ENCODE data around the gene C1orf56. TPM values are rescaled to one million over a fixed set of nuclear protein-coding genes. Genes with fewer than 3 reads are reported as not detected.
"Not testable (repeated sequence)": the region's sequence is repeated elsewhere in the genome, so short reads cannot be mapped to it uniquely, and the experiment has no call there.

Gene C1orf56
- total and polyA plus RNA-seq, 10 of the 15 experiments (the other 5 are each of a cell fraction or from before 2014, with no cell fraction given) = 0.22 to 15.5 (median 1.5) TPM

GRCh38 chr1:151085953-151086559, 38.5 kb downstream of the C1orf56 start:
- no peaks in the 10 kb centered on the region for H3K4me1 ChIP-seq (ENCODE audit: control insufficient read depth, insufficient read depth, low read length)
- H4K20me1 ChIP-seq (ENCODE audit: control insufficient read depth, insufficient read depth) = no peaks in the 10 kb centered on the region
- no TSS peak for BruUV-seq (replicated peaks)
- H2AFZ ChIP-seq (ENCODE audit: control insufficient read depth, low read depth, low read length) = no peak overlapping the region
- H3K36me3 ChIP-seq (ENCODE audit: control insufficient read depth in 2 of 2, insufficient read depth in 2 of 2, low read length in 1 of 2) = no peaks in the 10 kb centered on the region
- DNase-seq (ENCODE audit: low read depth, low spot score) (no peak), ATAC-seq (no peak), FAIRE-seq (no peak)
- H3K4me3 ChIP-seq = no peak overlapping the region
- no peak for TF ChIP-seq CHD1 (IDR thresholded peaks at IDR 0.05; ENCODE audit: low read depth, low read length)
- TF ChIP-seq BACH1 (IDR thresholded peaks at IDR 0.05; ENCODE audit: borderline replicate concordance) = no peak
- TF ChIP-seq ETV6 (conservative IDR thresholded peaks at IDR 0.05 in 1 of 2, IDR thresholded peaks at IDR 0.05 in 1 of 2; ENCODE audit: borderline replicate concordance in 1 of 2, low read depth in 1 of 2) = no peak
- no peak for TF ChIP-seq NR2F1 (conservative IDR thresholded peaks at IDR 0.05)
- no peak for TF ChIP-seq MYB (IDR thresholded peaks at IDR 0.05; ENCODE audit: borderline replicate concordance, low read depth, low read length)
- TF ChIP-seq GABPA (IDR thresholded peaks at IDR 0.05; ENCODE audit: low read depth) = no peak
- no peak for TF ChIP-seq SIN3A (IDR thresholded peaks at IDR 0.05; ENCODE audit: low read depth, low read length)
- TF ChIP-seq EZH2 (IDR thresholded peaks at IDR 0.05; ENCODE audit: borderline replicate concordance, control insufficient read depth, low read depth, low read length) = no peak
- no peak for TF ChIP-seq PKNOX1 (IDR thresholded peaks at IDR 0.05)
- no peak for TF ChIP-seq SP1 (IDR thresholded peaks at IDR 0.05; ENCODE audit: low read depth, low read length)
- TF ChIP-seq EED (IDR thresholded peaks at IDR 0.05; ENCODE audit: low read depth) = no peak
- TF ChIP-seq ZNF217 (IDR thresholded peaks at IDR 0.05) = no peak
- TF ChIP-seq TCF7 (IDR thresholded peaks at IDR 0.05; ENCODE audit: borderline replicate concordance) = no peak
- H3K27me3 ChIP-seq (replicated peaks in 1 of 2; ENCODE audit: control insufficient read depth in 2 of 2, insufficient read depth in 2 of 2, low read length in 1 of 2) = no peaks in the 10 kb centered on the region
- POLR2A ChIA-PET = interaction anchor here (0.6 kb wide), 1 partner anchor 336 kb away, joined by 3 read pairs; no protein-coding TSS in a partner anchor
- no peaks in the 10 kb centered on the region for H3K79me2 ChIP-seq (ENCODE audit: control insufficient read depth, insufficient read depth, low read length)
- no peak overlapping the region for H3K4me2 ChIP-seq (ENCODE audit: control insufficient read depth, insufficient read depth)
- H3K27ac ChIP-seq (ENCODE audit: control insufficient read depth, insufficient read depth) = no peak overlapping the region
- SMC1A ChIA-PET (ENCODE audit: uncharacterized antibody, unreplicated experiment) = interaction anchor here (0.7 to 1.5 kb wide), 3 partner anchors 14 to 62 kb away, joined by 3 to 5 read pairs (median 3); no protein-coding TSS in a partner anchor
- no peaks in the 10 kb centered on the region for H3K9me3 ChIP-seq (replicated peaks; ENCODE audit: control insufficient read depth, insufficient read depth, low read length)
- CTCF ChIA-PET = interaction anchor here (0.7 to 3.4 kb wide), 5 partner anchors 11 to 70 kb away, joined by 3 to 18 read pairs (median 3); partner anchors contain the start of gene TNFAIP8L2
- intact Hi-C loops (cut with micrococcal nuclease; ENCODE audit: unreplicated experiment) (no loop called here), in situ Hi-C loops (cut with MboI) (no loop called here)
- RAD21 ChIA-PET (ENCODE audit: unreplicated experiment) = interaction anchor here (1.3 kb wide), 1 partner anchor 14 kb away, joined by 7 read pairs; no protein-coding TSS in a partner anchor
- H3K9ac ChIP-seq (ENCODE audit: control insufficient read depth, insufficient read depth, low read length) = no peak overlapping the region
- WGBS (ENCODE audit: insufficient coverage, insufficient replicate concordance, low lambda C conversion rate, missing lambda C conversion rate) = 81% methylated on average over 4 of the region's 4 CpGs

GRCh38 chr1:151097426-151097825, 49.9 kb downstream of the C1orf56 start:
- H2AFZ ChIP-seq (ENCODE audit: control insufficient read depth, low read depth, low read length); BruUV-seq (replicated peaks); FAIRE-seq; H3K4me1 ChIP-seq (ENCODE audit: control insufficient read depth, insufficient read depth, low read length); intact Hi-C loops (cut with micrococcal nuclease; ENCODE audit: unreplicated experiment); H3K9me3 ChIP-seq (replicated peaks; ENCODE audit: control insufficient read depth, insufficient read depth, low read length); H3K27ac ChIP-seq (ENCODE audit: control insufficient read depth, insufficient read depth); DNase-seq (ENCODE audit: low read depth, low spot score); ATAC-seq; H3K36me3 ChIP-seq (ENCODE audit: control insufficient read depth in 2 of 2, insufficient read depth in 2 of 2, low read length in 1 of 2); H3K4me2 ChIP-seq (ENCODE audit: control insufficient read depth, insufficient read depth); H3K4me3 ChIP-seq; POLR2A ChIA-PET; H3K9ac ChIP-seq (ENCODE audit: control insufficient read depth, insufficient read depth, low read length); H4K20me1 ChIP-seq (ENCODE audit: control insufficient read depth, insufficient read depth); H3K79me2 ChIP-seq (ENCODE audit: control insufficient read depth, insufficient read depth, low read length); H3K27me3 ChIP-seq (replicated peaks in 1 of 2; ENCODE audit: control insufficient read depth in 2 of 2, insufficient read depth in 2 of 2, low read length in 1 of 2): not testable (repeated sequence)
- WGBS (ENCODE audit: insufficient coverage, insufficient replicate concordance, low lambda C conversion rate, missing lambda C conversion rate) = 84% methylated on average over 6 of the region's 6 CpGs
- SMC1A ChIA-PET (ENCODE audit: uncharacterized antibody, unreplicated experiment) = interaction anchor here (1.0 to 13.2 kb wide), 3 partner anchors 25 to 154 kb away, joined by 3 to 282 read pairs (median 4); partner anchors contain the start of gene TNFAIP8L2
- CTCF ChIA-PET = interaction anchor here (0.6 to 10.4 kb wide), 6 partner anchors 11 to 200 kb away, joined by 3 to 353 read pairs (median 3); partner anchors contain the start of gene TNFAIP8L2
- RAD21 ChIA-PET (ENCODE audit: unreplicated experiment) = interaction anchor here (0.5 to 11.3 kb wide), 2 partner anchors 58 to 200 kb away, joined by 3 to 198 read pairs; partner anchors contain the start of gene TNFAIP8L2
- in situ Hi-C loops (cut with MboI) = loop anchor here (5.0 kb wide), 1 partner anchor 60 kb away; the partner anchor contains the start of gene TNFAIP8L2

All from GM12878 (cell line).